Measurements from ENCODE around the gene DRC3. TPM values are rescaled to one million over a fixed set of nuclear protein-coding genes. Genes with fewer than 3 reads are reported as not detected.

DRC3 gene
- total RNA-seq, 1 experiment from 2014 or later, result 2.4 TPM

DNA sequence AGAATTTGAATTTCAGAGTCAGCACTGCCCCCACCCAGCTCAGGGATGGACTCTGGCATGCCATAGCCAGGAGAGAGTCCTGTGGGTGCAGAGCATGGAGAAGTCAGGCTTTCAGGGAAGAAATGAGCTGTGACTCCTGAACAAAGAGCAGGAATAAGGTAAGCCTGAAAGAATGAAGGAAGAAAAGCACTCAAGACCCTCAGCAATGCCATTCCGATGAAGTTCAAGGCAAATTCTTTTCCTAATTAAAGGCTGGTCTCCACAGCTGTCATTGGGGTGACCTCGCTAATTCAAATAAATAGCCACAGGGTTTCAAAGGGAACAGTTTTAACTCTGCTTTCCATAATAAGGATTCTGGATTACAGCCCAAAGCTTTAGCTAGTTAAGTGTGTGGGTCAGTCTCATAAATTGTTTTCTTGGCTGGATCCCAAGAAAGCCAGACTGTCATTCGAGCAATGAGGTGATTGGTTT lies 32.2 kb upstream of the DRC3 start:
- ATAC-seq (no peak; the same call in 1 of the 2 replicates), DNase-seq (ENCODE audit: low read depth, low spot score) (no peak)
- H3K9me3 ChIP-seq (ENCODE audit: control insufficient read depth in 1 of 2, insufficient read depth in 1 of 2, low read depth in 1 of 2, low read length in 2 of 2), result no peaks in the 10 kb centered on the region
- H3K4me1 ChIP-seq (ENCODE audit: control insufficient read depth in 1 of 2, insufficient read depth in 2 of 2, low read length in 2 of 2), result peaks cover 79 to 82% of the 10 kb centered on the region in 2 experiments
- TF ChIP-seq SP1 (IDR thresholded peaks at IDR 0.05; ENCODE audit: low read depth) (no peak), ZNF274 (IDR thresholded peaks at IDR 0.05; ENCODE audit: low read depth, low read length) (no peak), CBX3 (IDR thresholded peaks at IDR 0.05; ENCODE audit: low read depth) (no peak), EGR1 (IDR thresholded peaks at IDR 0.05; ENCODE audit: low read depth) (no peak), ZFX (IDR thresholded peaks at IDR 0.05) (no peak), SRF (IDR thresholded peaks at IDR 0.05; ENCODE audit: low read depth) (no peak)
- TF ChIP-seq, protein P1, sequence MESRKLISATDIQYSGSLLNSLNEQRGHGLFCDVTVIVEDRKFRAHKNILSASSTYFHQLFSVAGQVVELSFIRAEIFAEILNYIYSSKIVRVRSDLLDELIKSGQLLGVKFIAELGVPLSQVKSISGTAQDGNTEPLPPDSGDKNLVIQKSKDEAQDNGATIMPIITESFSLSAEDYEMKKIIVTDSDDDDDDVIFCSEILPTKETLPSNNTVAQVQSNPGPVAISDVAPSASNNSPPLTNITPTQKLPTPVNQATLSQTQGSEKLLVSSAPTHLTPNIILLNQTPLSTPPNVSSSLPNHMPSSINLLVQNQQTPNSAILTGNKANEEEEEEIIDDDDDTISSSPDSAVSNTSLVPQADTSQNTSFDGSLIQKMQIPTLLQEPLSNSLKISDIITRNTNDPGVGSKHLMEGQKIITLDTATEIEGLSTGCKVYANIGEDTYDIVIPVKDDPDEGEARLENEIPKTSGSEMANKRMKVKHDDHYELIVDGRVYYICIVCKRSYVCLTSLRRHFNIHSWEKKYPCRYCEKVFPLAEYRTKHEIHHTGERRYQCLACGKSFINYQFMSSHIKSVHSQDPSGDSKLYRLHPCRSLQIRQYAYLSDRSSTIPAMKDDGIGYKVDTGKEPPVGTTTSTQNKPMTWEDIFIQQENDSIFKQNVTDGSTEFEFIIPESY (IDR thresholded peaks at IDR 0.05; ENCODE audit: extremely low read depth, insufficient replicate concordance, low read length), result no peak
- CTCF ChIA-PET, result interaction anchor here (0.7 to 0.8 kb wide), 2 partner anchors 19 to 21 kb away, joined by 3 to 5 read pairs; no protein-coding TSS in a partner anchor
- intact Hi-C loops (cut with micrococcal nuclease), result no loop called here
- no peaks in the 10 kb centered on the region for H3K9me2 ChIP-seq (ENCODE audit: insufficient read depth)
- no peaks in the 10 kb centered on the region; the same call in 1 of the 2 replicates for H3K79me2 ChIP-seq (ENCODE audit: insufficient read depth, low read length)
- peak overlapping the region; percentile 17; the same call in 1 of the 2 replicates for H3K27ac ChIP-seq (ENCODE audit: low read depth, low read length)
- H3K4me3 ChIP-seq (replicated peaks in 1 of 2; ENCODE audit: low read depth in 1 of 2, low read length in 2 of 2), result no peak overlapping the region
- no peaks in the 10 kb centered on the region for H3K36me3 ChIP-seq (ENCODE audit: control insufficient read depth in 1 of 2, insufficient read depth in 2 of 2, low read length in 2 of 2)
- POLR2A ChIA-PET, result interaction anchor here (0.6 to 0.9 kb wide), 2 partner anchors 16 to 104 kb away, joined by 3 read pairs; no protein-coding TSS in a partner anchor
- no peak overlapping the region for H3K9ac ChIP-seq (ENCODE audit: low read length)
- H3K27me3 ChIP-seq (ENCODE audit: insufficient read depth, low read length), result no peaks in the 10 kb centered on the region
- H3K4me2 ChIP-seq (ENCODE audit: low read length), result peak overlapping the region; percentile 40
- RAD21 ChIA-PET (ENCODE audit: low non-redundant PET in 1 of 2, low total read pairs in 2 of 2, uncharacterized antibody in 2 of 2, unreplicated experiment in 2 of 2), result interaction anchor here in 1 of 2 experiments (0.5 kb wide), 1 partner anchor 115 kb away, joined by 10 read pairs; no protein-coding TSS in a partner anchor
- no TSS peak for BruUV-seq (replicated peaks)
- H4K20me1 ChIP-seq (ENCODE audit: insufficient read depth), result no peaks in the 10 kb centered on the region
- no peak overlapping the region for H2AFZ ChIP-seq (ENCODE audit: low read depth, low read length, poor library complexity, severe bottlenecking)

DNA sequence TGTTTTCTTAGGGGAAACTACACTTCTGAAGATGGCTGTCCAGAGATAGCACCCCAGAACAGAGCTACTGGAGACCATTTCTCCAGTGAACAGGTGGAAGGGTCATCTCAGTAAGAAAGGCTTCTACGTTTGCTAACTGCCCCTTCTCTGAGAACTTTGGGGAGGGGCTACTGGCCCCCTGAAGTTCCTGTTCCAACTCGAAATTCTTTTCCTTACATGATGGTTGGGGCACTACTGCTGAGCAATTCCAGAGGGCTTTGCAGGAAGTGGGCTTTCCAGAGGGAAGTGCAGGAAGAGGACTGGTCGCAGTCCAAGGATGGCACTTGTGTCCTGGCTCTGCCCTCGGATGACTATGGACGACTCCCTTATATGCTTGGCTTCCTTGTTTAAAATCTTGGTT lies 31.6 kb upstream of the DRC3 start:
- ChIA-PET RAD21 (ENCODE audit: low non-redundant PET in 1 of 2, low total read pairs in 2 of 2, uncharacterized antibody in 2 of 2, unreplicated experiment in 2 of 2) (interaction anchor here in 1 of 2 experiments (0.5 kb wide), 1 partner anchor 115 kb away, joined by 10 read pairs; no protein-coding TSS in a partner anchor), POLR2A (interaction anchor here (0.6 kb wide), 1 partner anchor 15 kb away, joined by 3 read pairs; no protein-coding TSS in a partner anchor), CTCF (no interaction called here)
- BruUV-seq (replicated peaks), result no TSS peak
- no peak overlapping the region for H2AFZ ChIP-seq (ENCODE audit: low read depth, low read length, poor library complexity, severe bottlenecking)
- no peaks in the 10 kb centered on the region for H4K20me1 ChIP-seq (ENCODE audit: insufficient read depth)
- peak overlapping the region; percentile 40 for H3K4me2 ChIP-seq (ENCODE audit: low read length)
- ATAC-seq, result no peak
- H3K9ac ChIP-seq (ENCODE audit: low read length), result no peak overlapping the region
- H3K79me2 ChIP-seq (ENCODE audit: insufficient read depth, low read length), result no peaks in the 10 kb centered on the region; the same call in 1 of the 2 replicates
- DNase-seq (ENCODE audit: low read depth, low spot score), result no peak
- H3K9me3 ChIP-seq (ENCODE audit: control insufficient read depth in 1 of 2, insufficient read depth in 1 of 2, low read depth in 1 of 2, low read length in 2 of 2), result no peaks in the 10 kb centered on the region
- H3K27me3 ChIP-seq (ENCODE audit: insufficient read depth, low read length), result no peaks in the 10 kb centered on the region
- H3K4me3 ChIP-seq (replicated peaks in 1 of 2; ENCODE audit: low read depth in 1 of 2, low read length in 2 of 2), result no peak overlapping the region
- no peak for TF ChIP-seq CBX3 (IDR thresholded peaks at IDR 0.05; ENCODE audit: low read depth)
- TF ChIP-seq MAX (IDR thresholded peaks at IDR 0.05), result no peak
- TF ChIP-seq CEBPB (IDR thresholded peaks at IDR 0.05; ENCODE audit: low read depth), result no peak
- intact Hi-C loops (cut with micrococcal nuclease), result no loop called here
- peaks cover 74 to 77% of the 10 kb centered on the region in 2 experiments for H3K4me1 ChIP-seq (ENCODE audit: control insufficient read depth in 1 of 2, insufficient read depth in 2 of 2, low read length in 2 of 2)
- no peaks in the 10 kb centered on the region for H3K9me2 ChIP-seq (ENCODE audit: insufficient read depth)
- H3K27ac ChIP-seq (ENCODE audit: low read depth, low read length), result peak overlapping the region; percentile 17; the same call in 1 of the 2 replicates
- no peaks in the 10 kb centered on the region for H3K36me3 ChIP-seq (ENCODE audit: control insufficient read depth in 1 of 2, insufficient read depth in 2 of 2, low read length in 2 of 2)

Measured in HCT116 (cell line).